GM23248 (cell line): ENCODE data around the gene GMEB2. TPM values are rescaled to one million over a fixed set of nuclear protein-coding genes. Genes with fewer than 3 reads are reported as not detected.
"Not testable (repeated sequence)": the region's sequence is repeated elsewhere in the genome, so short reads cannot be mapped to it uniquely, and the experiment has no call there.

ENCODE experiments used
- DNase-seq: peaks from one replicate; pipeline ENCODE4 v3.0.0-alpha.2; 2015
- H2AFZ ChIP-seq: fragments of 200-600 bp; sonication (generic); 2 replicates; pipeline ENCODE4 v1.6.1; 2016; ENCODE audit warnings: antibody characterized with exemption
- H3F3A ChIP-seq: fragments of 200-600 bp; sonication (generic); 2 replicates; pipeline ENCODE4 v1.6.1; 2016; ENCODE audit warnings: mild to moderate bottlenecking, antibody characterized with exemption, mixed run types; ENCODE audit not compliant: insufficient read depth
- H3K27ac ChIP-seq: fragments of 200-600 bp; sonication (generic); 2 replicates; pipeline ENCODE4 v1.5.1; 2016; ENCODE audit warnings: mild to moderate bottlenecking
- H3K27me3 ChIP-seq: fragments of 200-600 bp; sonication (generic); replicated peaks from 2 replicates; pipeline ENCODE4 v1.6.1; 2016; ENCODE audit warnings: mild to moderate bottlenecking; ENCODE audit not compliant: insufficient read depth
- H3K36me3 ChIP-seq: fragments of 200-600 bp; sonication (generic); 2 replicates; pipeline ENCODE4 v1.6.1; 2016; ENCODE audit warnings: low read depth, mild to moderate bottlenecking
- H3K4me1 ChIP-seq: fragments of 200-600 bp; sonication (generic); 2 replicates; pipeline ENCODE4 v1.6.1; 2016; ENCODE audit warnings: mild to moderate bottlenecking; ENCODE audit not compliant: insufficient read depth
- H3K4me2 ChIP-seq: fragments of 200-600 bp; sonication (generic); one replicate; pipeline ENCODE4 v1.6.1; 2016; ENCODE audit warnings: mild to moderate bottlenecking; ENCODE audit not compliant: unreplicated experiment
- H3K4me3 ChIP-seq: fragments of 200-600 bp; sonication (generic); 2 replicates; pipeline ENCODE4 v1.5.1; 2016; ENCODE audit warnings: mild to moderate bottlenecking
- H3K79me2 ChIP-seq: fragments of 200-600 bp; sonication (generic); 2 replicates; pipeline ENCODE4 v1.6.1; 2016; ENCODE audit warnings: mild to moderate bottlenecking; ENCODE audit not compliant: insufficient read depth
- H3K9ac ChIP-seq: fragments of 200-600 bp; sonication (generic); 2 replicates; pipeline ENCODE4 v1.6.1; 2016; ENCODE audit warnings: mild to moderate bottlenecking
- H3K9me2 ChIP-seq: fragments of 200-600 bp; sonication (generic); 2 replicates; pipeline ENCODE4 v1.6.1; 2016; ENCODE audit warnings: mixed run types, mild to moderate bottlenecking, moderate library complexity; ENCODE audit not compliant: insufficient read depth
- H3K9me3 ChIP-seq: fragments of 200-600 bp; sonication (generic); one replicate; pipeline ENCODE4 v1.6.1; 2017; ENCODE audit warnings: low read depth
- H4K20me1 ChIP-seq: fragments of 200-600 bp; sonication (generic); 2 replicates; pipeline ENCODE4 v1.6.0; 2016; ENCODE audit not compliant: insufficient read depth
- EZH2 ChIP-seq: fragments of 200-600 bp; sonication (generic); IDR thresholded peaks from 2 replicates; pipeline ENCODE4 v1.6.1; 2018; ENCODE audit warnings: antibody characterized with exemption, mild to moderate bottlenecking; ENCODE audit not compliant: insufficient read depth, poor library complexity, severe bottlenecking
- EZH2phosphoT487 ChIP-seq: fragments of 200-600 bp; sonication (generic); IDR thresholded peaks from 2 replicates; pipeline ENCODE4 v1.6.1; 2018; ENCODE audit warnings: antibody characterized with exemption, moderate library complexity, mild to moderate bottlenecking, low read depth; ENCODE audit not compliant: insufficient read depth
- WGBS, 2 experiments: methylation state at CpG; one replicate each; pipeline ENCODE4 v1.1.6; 2015 to 2017; ENCODE audit warnings: low lambda C conversion rate in 2 of 2, low coverage in 1 of 2; ENCODE audit errors: missing lambda C conversion rate in 2 of 2; 5-methylcytosine and 5-hydroxymethylcytosine counted together
- in situ Hi-C: fragments of 300-500 bp; cut with MboI; formaldehyde crosslinking; loops from 2 replicates; pipeline ENCODE4 v1.15.0; 2020
- polyA plus RNA-seq: library from polyadenylated mRNA; unstranded; fragments of >200 nt; fragmentation: Nextera tagmentation; extraction: Ambion mirVana; gene quantifications from 2 replicates; pipeline ENCODE4 v1.2.1, GENCODE V29; 2016
- total RNA-seq: library from RNA; depleted of rRNA; stranded (reverse); fragments of >200 nt; shearing (Covaris generic); gene quantifications from 2 replicates; pipeline ENCODE4 v1.2.3, GENCODE V29; 2014

The GMEB2 gene
- total and polyA plus RNA-seq, 2 experiments from 2014 or later = 7.8 to 13.6 TPM

- Histone ChIP-seq H3K4me1 (peaks cover 13% of the 10 kb centered on the region), H3K9me2 (no peaks in the 10 kb centered on the region), H3K9ac (no peak overlapping the region), H3K27me3 (no peaks in the 10 kb centered on the region), H3K27ac (no peak overlapping the region), H3K4me2 (no peak overlapping the region), H3K36me3 (no peaks in the 10 kb centered on the region), H3K4me3 (no peak overlapping the region), H4K20me1 (no peaks in the 10 kb centered on the region), H3K79me2 (peaks cover 55% of the 10 kb centered on the region), H3F3A (peaks cover 7% of the 10 kb centered on the region; the same call in 1 of the 2 replicates), H2AFZ (no peak overlapping the region), H3K9me3 (no peaks in the 10 kb centered on the region)
- 90 to 91% methylated on average over 22 of the region's 22 CpGs for WGBS, 2 experiments
- TF ChIP-seq EZH2 (no peak), EZH2phosphoT487 (no peak)
- DNase-seq = no peak
- in situ Hi-C loops = no loop called here
These were observed 34.2 kb upstream of the GMEB2 start for GRCh38 chr20:63661108-63661507.

GRCh38 chr20:63660622-63661021 lies 33.7 kb upstream of the GMEB2 start:
- H3K27ac ChIP-seq = no peak overlapping the region
- peaks cover 55% of the 10 kb centered on the region for H3K79me2 ChIP-seq
- H3K4me3 ChIP-seq = no peak overlapping the region
- H3K36me3 ChIP-seq = no peaks in the 10 kb centered on the region
- no peak for TF ChIP-seq EZH2
- no peak for TF ChIP-seq EZH2phosphoT487
- no peaks in the 10 kb centered on the region for H3K9me3 ChIP-seq
- DNase-seq = no peak
- H3K4me2 ChIP-seq = no peak overlapping the region
- no peaks in the 10 kb centered on the region for H3K9me2 ChIP-seq
- in situ Hi-C loops = no loop called here
- H3K27me3 ChIP-seq = no peaks in the 10 kb centered on the region
- H3K4me1 ChIP-seq = peaks cover 13% of the 10 kb centered on the region
- WGBS, 2 experiments = 78 to 85% methylated on average over 8 of the region's 8 CpGs
- H2AFZ ChIP-seq = no peak overlapping the region
- H4K20me1 ChIP-seq = no peaks in the 10 kb centered on the region
- H3F3A ChIP-seq = peaks cover 7% of the 10 kb centered on the region; the same call in 1 of the 2 replicates
- H3K9ac ChIP-seq = no peak overlapping the region

- H3K27ac ChIP-seq, H3K4me3 ChIP-seq, DNase-seq, H3K4me2 ChIP-seq, H3K36me3 ChIP-seq, H3K9ac ChIP-seq, H3K9me2 ChIP-seq, H3K27me3 ChIP-seq, in situ Hi-C loops, H3F3A ChIP-seq, H2AFZ ChIP-seq, H3K9me3 ChIP-seq, H4K20me1 ChIP-seq: not testable (repeated sequence)
- peaks cover 13% of the 10 kb centered on the region for H3K4me1 ChIP-seq
- H3K79me2 ChIP-seq = peaks cover 55% of the 10 kb centered on the region
- WGBS, 2 experiments = 86 to 92% methylated on average over 10 of the region's 10 CpGs
These were observed 33.3 kb upstream of the GMEB2 start for GRCh38 chr20:63660174-63660573.

GRCh38 chr20:63659370-63659769 lies 32.5 kb upstream of the GMEB2 start:
- H3K27me3 ChIP-seq = no peaks in the 10 kb centered on the region
- H4K20me1 ChIP-seq = no peaks in the 10 kb centered on the region
- peak overlapping the region; percentile 75 for H3K27ac ChIP-seq
- peak; percentile 24 for DNase-seq
- H2AFZ ChIP-seq = peak overlapping the region; percentile 81
- peaks cover 49% of the 10 kb centered on the region for H3K79me2 ChIP-seq
- peaks cover 7% of the 10 kb centered on the region; the same call in 1 of the 2 replicates for H3F3A ChIP-seq
- peaks cover 13% of the 10 kb centered on the region for H3K4me1 ChIP-seq
- in situ Hi-C loops = no loop called here
- H3K36me3 ChIP-seq = no peaks in the 10 kb centered on the region
- H3K9ac ChIP-seq = peak overlapping the region; percentile 88
- peak overlapping the region; percentile 85 for H3K4me3 ChIP-seq
- no peaks in the 10 kb centered on the region for H3K9me3 ChIP-seq
- TF ChIP-seq EZH2 (no peak), EZH2phosphoT487 (no peak)
- H3K9me2 ChIP-seq = no peaks in the 10 kb centered on the region
- H3K4me2 ChIP-seq = peak overlapping the region; percentile 78
- WGBS, 2 experiments = 53 to 57% methylated on average over 13 of the region's 13 CpGs

GRCh38 chr20:63658749-63659187 lies 31.9 kb upstream of the GMEB2 start:
- Histone ChIP-seq H3K4me1 (peaks cover 13% of the 10 kb centered on the region), H3K79me2 (peaks cover 43% of the 10 kb centered on the region), H3F3A (peaks cover 7% of the 10 kb centered on the region; the same call in 1 of the 2 replicates), H3K4me2 (peak overlapping the region; percentile 78), H3K36me3 (no peaks in the 10 kb centered on the region), H3K4me3 (peak overlapping the region; percentile 85), H3K9ac (peak overlapping the region; percentile 88), H3K27me3 (no peaks in the 10 kb centered on the region), H3K9me2 (no peaks in the 10 kb centered on the region), H2AFZ (peak overlapping the region; percentile 81), H3K9me3 (no peaks in the 10 kb centered on the region), H4K20me1 (no peaks in the 10 kb centered on the region), H3K27ac (peak overlapping the region; percentile 75)
- no peak for TF ChIP-seq EZH2
- no peak for TF ChIP-seq EZH2phosphoT487
- peak; percentile 81 for DNase-seq
- WGBS, 2 experiments = 0% methylated on average over 25 of the region's 25 CpGs
- in situ Hi-C loops = no loop called here
